Activated B cell treated with CpG ODN at 0.5 μM for 24 hours (primary cell): Measurements from ENCODE around the gene PSD4. TPM values are rescaled to one million over a fixed set of nuclear protein-coding genes. Genes with fewer than 3 reads are reported as not detected.

ENCODE experiments used
- ATAC-seq: fragments of 200-7000 bp; cut with Tn5 transposase; one replicate; pipeline ENCODE4 v1.10.0; 2021; ENCODE audit warnings: low read depth, mild to moderate bottlenecking, moderate library complexity
- CTCF ChIA-PET: fragments of 350-600 bp; sonication (Branson Sonifier 250); formaldehyde crosslinking; loops from one replicate; lab custom pipeline; 2021; ENCODE audit warnings: antibody characterized with exemption; lab: Charles Lee
- POLR2A ChIA-PET: fragments of 350-600 bp; sonication (Branson Sonifier 250); formaldehyde crosslinking; loops from one replicate; lab custom pipeline; 2021; ENCODE audit warnings: antibody characterized with exemption; lab: Charles Lee
- DNase-seq: peaks from one replicate; pipeline ENCODE4 v3.0.0; 2022
- H3K27ac Mint-ChIP-seq: one replicate; pipeline ENCODE4 v1.8.0; 2020; ENCODE audit warnings: mixed read lengths
- H3K27me3 Mint-ChIP-seq: one replicate; pipeline ENCODE4 v1.8.0; 2021; ENCODE audit warnings: mixed read lengths
- H3K36me3 Mint-ChIP-seq: one replicate; pipeline ENCODE4 v1.8.0; 2021; ENCODE audit warnings: low read depth, mixed read lengths
- H3K4me1 Mint-ChIP-seq: one replicate; pipeline ENCODE4 v1.8.0; 2021; ENCODE audit warnings: mixed read lengths
- H3K4me3 Mint-ChIP-seq: one replicate; pipeline ENCODE4 v1.8.0; 2020; ENCODE audit warnings: mild to moderate bottlenecking, mixed read lengths
- H3K9me3 Mint-ChIP-seq: one replicate; pipeline ENCODE4 v1.8.0; 2020; ENCODE audit warnings: mixed read lengths
- CTCF ChIP-seq: fragments of 200-600 bp; IDR thresholded peaks from one replicate; pipeline ENCODE4 v1.8.0; 2022; ENCODE audit warnings: antibody characterized with exemption, mild to moderate bottlenecking
- intact Hi-C: fragments of 100-400 bp; cut with micrococcal nuclease; formaldehyde crosslinking; loops from one replicate; pipeline ENCODE4 v1.15.1; 2024
- total RNA-seq: library from RNA; stranded (reverse); gene quantifications from 2 replicates; pipeline ENCODE4 v1.2.3, GENCODE V29; 2022

The PSD4 gene
- total RNA-seq, 1 donor from 2014 or later: 182 TPM

DNA sequence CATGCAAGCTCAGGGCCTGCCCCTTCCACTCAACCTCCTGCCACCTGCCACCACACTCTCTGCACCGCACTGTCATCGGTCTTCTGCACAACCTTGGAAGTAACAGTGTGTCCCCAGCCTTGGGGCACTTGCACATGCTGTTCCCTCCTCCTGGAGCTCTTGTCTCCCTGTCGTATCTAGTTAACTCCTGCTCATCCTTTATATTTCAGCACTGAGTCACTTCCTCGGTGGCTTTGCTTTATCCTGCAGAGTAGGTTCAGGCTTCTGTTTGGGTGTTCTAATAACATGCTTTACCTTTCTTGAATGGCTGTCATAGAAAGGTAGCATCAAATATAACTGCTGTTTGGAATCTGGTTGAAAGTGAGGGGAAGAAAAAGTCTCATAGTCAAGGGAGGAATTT lies 79.7 kb downstream of the PSD4 start:
- ATAC-seq (no peak), DNase-seq (no peak)
- intact Hi-C loops: no loop called here
- Mint-ChIP-seq H3K9me3 (no peaks in the 10 kb centered on the region), H3K4me3 (no peak overlapping the region), H3K36me3 (no peaks in the 10 kb centered on the region), H3K4me1 (peaks cover 13% of the 10 kb centered on the region), H3K27ac (no peak overlapping the region), H3K27me3 (peaks cover 6% of the 10 kb centered on the region)
- TF ChIP-seq CTCF: no peak
- ChIA-PET CTCF (no interaction called here), POLR2A (no interaction called here)

DNA sequence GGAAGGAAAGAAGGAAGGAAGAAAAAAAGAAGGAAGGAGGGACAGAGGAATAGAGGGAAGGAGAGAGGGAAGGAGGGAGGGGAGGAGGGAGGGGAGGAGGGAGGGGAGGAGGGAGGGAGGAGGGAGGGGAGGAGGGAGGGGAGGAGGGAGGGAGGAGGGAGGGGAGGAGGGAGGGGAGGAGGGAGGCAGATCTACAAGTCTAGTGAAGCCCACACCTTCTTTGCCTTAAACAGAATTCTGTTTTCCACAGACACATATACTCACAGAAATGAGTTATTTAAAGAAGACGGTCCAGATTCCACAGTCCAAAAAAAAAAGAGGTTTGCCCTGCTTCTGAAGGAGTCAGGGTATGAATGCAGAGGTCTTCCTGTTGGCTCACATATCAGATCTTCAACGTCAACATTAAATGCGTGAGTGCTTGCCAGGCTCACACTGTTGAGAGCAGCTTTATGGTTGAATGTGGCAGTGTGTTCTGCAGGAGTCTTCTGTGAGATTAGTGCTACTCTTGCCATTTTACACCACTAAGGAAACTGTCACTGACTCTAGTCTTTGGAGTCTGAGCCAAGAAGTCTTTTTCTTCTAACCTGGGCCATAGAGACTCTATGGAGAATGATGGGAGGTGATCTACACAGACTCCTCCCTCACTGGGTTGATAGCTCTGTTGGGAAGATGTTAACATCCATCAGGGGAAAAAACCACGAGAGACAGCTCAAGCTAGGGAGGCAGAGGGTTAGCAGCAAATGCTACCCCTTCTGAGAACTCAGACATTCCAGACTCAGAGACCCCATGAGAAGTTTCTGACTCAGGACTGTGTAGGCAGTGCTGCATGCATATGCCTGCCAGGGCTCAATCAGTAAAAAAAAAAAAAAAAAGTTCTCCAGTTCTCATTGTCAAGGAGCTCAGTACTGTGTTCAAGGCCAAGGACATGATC lies 81.6 kb downstream of the PSD4 start:
- ATAC-seq: no peak
- TF ChIP-seq CTCF: no peak
- Mint-ChIP-seq H3K27me3 (peaks cover 9% of the 10 kb centered on the region), H3K36me3 (no peaks in the 10 kb centered on the region), H3K9me3 (no peaks in the 10 kb centered on the region), H3K27ac (no peak overlapping the region), H3K4me3 (no peak overlapping the region), H3K4me1 (peaks cover 13% of the 10 kb centered on the region)
- intact Hi-C loops: no loop called here
- ChIA-PET CTCF (no interaction called here), POLR2A (interaction anchor here (0.8 to 1.1 kb wide), 3 partner anchors 14 to 99 kb away, joined by 3 to 4 read pairs (median 3); no protein-coding TSS in a partner anchor)
- no peak for DNase-seq

DNA sequence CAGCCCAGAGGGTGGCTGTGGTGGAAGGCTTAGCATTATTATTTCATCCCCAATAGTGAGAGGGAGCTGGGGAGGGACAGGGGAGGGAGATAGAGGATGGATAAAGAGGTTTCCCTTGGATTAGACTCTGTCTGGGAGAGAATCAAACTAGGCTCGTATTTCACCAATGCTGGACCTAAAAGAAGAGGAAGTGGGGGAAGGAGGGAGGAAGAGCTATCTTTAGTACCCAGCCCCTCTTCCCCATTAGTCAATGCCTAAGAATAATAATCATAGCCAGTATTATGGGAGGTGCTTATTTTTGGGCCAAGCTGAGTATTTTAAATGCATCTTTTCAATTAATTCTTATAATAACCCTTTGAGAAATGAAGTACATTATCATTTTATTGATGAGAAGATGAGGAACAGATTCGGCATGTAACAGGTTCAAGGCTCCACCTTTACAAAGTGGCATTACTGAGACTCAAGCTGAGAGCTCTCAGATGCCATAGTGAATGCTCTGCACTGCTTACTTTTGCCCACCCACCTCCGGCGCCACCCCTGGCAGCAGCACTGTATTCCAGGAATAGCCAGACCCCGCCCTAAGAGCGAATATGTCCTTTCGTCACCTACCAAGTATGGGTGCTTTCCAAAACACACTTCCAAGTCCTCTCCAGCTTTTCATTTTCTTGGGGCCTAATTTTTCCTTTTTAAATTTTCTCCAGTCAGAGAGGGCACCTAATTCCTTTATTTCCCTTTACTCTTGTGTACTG lies 83.9 kb downstream of the PSD4 start:
- Mint-ChIP-seq H3K4me3 (no peak overlapping the region), H3K27ac (no peak overlapping the region), H3K27me3 (peaks cover 9% of the 10 kb centered on the region), H3K9me3 (no peaks in the 10 kb centered on the region), H3K4me1 (peaks cover 2% of the 10 kb centered on the region), H3K36me3 (no peaks in the 10 kb centered on the region)
- intact Hi-C loops: no loop called here
- no peak for DNase-seq
- CTCF ChIA-PET: interaction anchor here (0.9 to 1.1 kb wide), 2 partner anchors 8 to 132 kb away, joined by 3 to 4 read pairs; no protein-coding TSS in a partner anchor
- ATAC-seq: no peak
- TF ChIP-seq CTCF: no peak
- POLR2A ChIA-PET: no interaction called here

GRCh38 chr2:113258471-113259147 lies 84.8 kb downstream of the PSD4 start:
- Mint-ChIP-seq H3K4me3 (no peak overlapping the region), H3K27ac (no peak overlapping the region), H3K27me3 (peaks cover 12% of the 10 kb centered on the region), H3K4me1 (peaks cover 2% of the 10 kb centered on the region), H3K36me3 (no peaks in the 10 kb centered on the region), H3K9me3 (no peaks in the 10 kb centered on the region)
- ATAC-seq: no peak
- intact Hi-C loops: no loop called here
- ChIA-PET CTCF (interaction anchor here (0.9 kb wide), 1 partner anchor 9 kb away, joined by 3 read pairs; no protein-coding TSS in a partner anchor), POLR2A (no interaction called here)
- TF ChIP-seq CTCF: no peak
- DNase-seq: no peak

Other genes with a start within 250 kb of the PSD4 start
- not detected in 2 replicates for gene IL36G, start 196.0 kb upstream of the PSD4 start, total RNA-seq
- not detected in 2 replicates for gene IL36A, start 168.5 kb upstream of the PSD4 start, total RNA-seq
- not detected in 2 replicates for gene IL36B, start 121.1 kb upstream of the PSD4 start, total RNA-seq
- not detected in 2 replicates for gene IL36RN, start 114.8 kb upstream of the PSD4 start, total RNA-seq
- gene IL1F10, start 106.0 kb upstream of the PSD4 start, total RNA-seq: not detected in 2 replicates
- 0.32 TPM in 1 of 2 replicates, not detected in the other for gene IL1RN, start 46.4 kb upstream of the PSD4 start, total RNA-seq
- 0.39 and 0.71 TPM in 2 replicates for gene PAX8, start 105.0 kb downstream of the PSD4 start, total RNA-seq